ENCODE data around the gene FNIP1.

The FNIP1 gene

GRCh38 chr5:131818001-131818724 lies 21.3 kb upstream of the FNIP1 start:
- TF ChIP-seq EZH2 (IDR thresholded peaks at IDR 0.05; ENCODE audit: borderline replicate concordance, low read depth, low read length, severe bottlenecking) (no peak), CTCF (IDR thresholded peaks at IDR 0.05; ENCODE audit: borderline replicate concordance, extremely low read depth, low read length, poor library complexity, severe bottlenecking) (no peak)
- H3K9ac ChIP-seq (ENCODE audit: low read depth, low read length), result no peak overlapping the region
- H2AFZ ChIP-seq (ENCODE audit: low read depth, low read length), result no peak overlapping the region
- H3K27me3 ChIP-seq (ENCODE audit: insufficient read depth, low read length, poor library complexity), result peaks cover 6% of the 10 kb centered on the region
- no peak for ATAC-seq (ENCODE audit: insufficient read depth, low read depth)
- no peaks in the 10 kb centered on the region for H3K36me3 ChIP-seq (ENCODE audit: insufficient read depth, low read length)
- H3K4me3 ChIP-seq (ENCODE audit: low read depth in 1 of 2, low read length in 2 of 2), result no peak overlapping the region
- DNase-seq, result no peak
- no peak overlapping the region for H3K27ac ChIP-seq (ENCODE audit: low read length)
- H3K79me2 ChIP-seq (ENCODE audit: insufficient read depth, low read length), result no peaks in the 10 kb centered on the region
- H3K9me3 ChIP-seq (ENCODE audit: insufficient read depth, low read length, severe bottlenecking), result no peaks in the 10 kb centered on the region
- H4K20me1 ChIP-seq (ENCODE audit: insufficient read depth, low read length), result no peaks in the 10 kb centered on the region
- H3K4me2 ChIP-seq (ENCODE audit: insufficient read depth, low read length), result no peak overlapping the region
- H3K4me1 ChIP-seq (ENCODE audit: insufficient read depth, low read length), result no peaks in the 10 kb centered on the region

GRCh38 chr5:131814990-131815389 lies 18.2 kb upstream of the FNIP1 start:
- Histone ChIP-seq H3K4me1 (ENCODE audit: insufficient read depth, low read length) (no peaks in the 10 kb centered on the region), H3K9ac (ENCODE audit: low read depth, low read length) (no peak overlapping the region), H3K9me3 (ENCODE audit: insufficient read depth, low read length, severe bottlenecking) (no peaks in the 10 kb centered on the region), H2AFZ (ENCODE audit: low read depth, low read length) (no peak overlapping the region), H3K27me3 (ENCODE audit: insufficient read depth, low read length, poor library complexity) (peaks cover 6% of the 10 kb centered on the region), H4K20me1 (ENCODE audit: insufficient read depth, low read length) (no peaks in the 10 kb centered on the region), H3K27ac (ENCODE audit: low read length) (no peak overlapping the region), H3K4me2 (ENCODE audit: insufficient read depth, low read length) (no peak overlapping the region), H3K4me3 (ENCODE audit: low read depth in 1 of 2, low read length in 2 of 2) (no peak overlapping the region), H3K79me2 (ENCODE audit: insufficient read depth, low read length) (no peaks in the 10 kb centered on the region), H3K36me3 (ENCODE audit: insufficient read depth, low read length) (no peaks in the 10 kb centered on the region)
- ATAC-seq (ENCODE audit: insufficient read depth, low read depth), result no peak
- TF ChIP-seq EZH2 (IDR thresholded peaks at IDR 0.05; ENCODE audit: borderline replicate concordance, low read depth, low read length, severe bottlenecking), result no peak
- TF ChIP-seq CTCF (IDR thresholded peaks at IDR 0.05; ENCODE audit: borderline replicate concordance, extremely low read depth, low read length, poor library complexity, severe bottlenecking), result no peak
- no peak for DNase-seq

- no peak for TF ChIP-seq EZH2 (IDR thresholded peaks at IDR 0.05; ENCODE audit: borderline replicate concordance, low read depth, low read length, severe bottlenecking)
- TF ChIP-seq CTCF (IDR thresholded peaks at IDR 0.05; ENCODE audit: borderline replicate concordance, extremely low read depth, low read length, poor library complexity, severe bottlenecking), result no peak
- Histone ChIP-seq H2AFZ (ENCODE audit: low read depth, low read length) (no peak overlapping the region), H4K20me1 (ENCODE audit: insufficient read depth, low read length) (no peaks in the 10 kb centered on the region), H3K79me2 (ENCODE audit: insufficient read depth, low read length) (no peaks in the 10 kb centered on the region), H3K36me3 (ENCODE audit: insufficient read depth, low read length) (no peaks in the 10 kb centered on the region), H3K4me2 (ENCODE audit: insufficient read depth, low read length) (no peak overlapping the region), H3K4me3 (ENCODE audit: low read depth in 1 of 2, low read length in 2 of 2) (no peak overlapping the region), H3K27ac (ENCODE audit: low read length) (no peak overlapping the region), H3K27me3 (ENCODE audit: insufficient read depth, low read length, poor library complexity) (peaks cover 7% of the 10 kb centered on the region), H3K9me3 (ENCODE audit: insufficient read depth, low read length, severe bottlenecking) (no peaks in the 10 kb centered on the region), H3K4me1 (ENCODE audit: insufficient read depth, low read length) (no peaks in the 10 kb centered on the region), H3K9ac (ENCODE audit: low read depth, low read length) (no peak overlapping the region)
- no peak for ATAC-seq (ENCODE audit: insufficient read depth, low read depth)
- DNase-seq, result no peak
Measured at GRCh38 chr5:131812371-131813160, 15.7 kb upstream of the FNIP1 start.

All from DND-41 (cell line).